HG03520 (cell line): ENCODE data around the gene STX1A.

Source experiments
- ATAC-seq: cut with Tn5 transposase; IDR thresholded peaks from one replicate; pipeline ENCODE4 v1.9.1; 2021; ENCODE audit warnings: mild to moderate bottlenecking, moderate library complexity; ENCODE audit not compliant: unreplicated experiment

The STX1A gene

GRCh38 chr7:73718905-73719805 lies at the start of gene STX1A:
TSS of gene STX1A (minus strand) at chr7:73719669. CDS start at chr7:73719631, 38 bp downstream.
- peak; percentile 63 for ATAC-seq

GRCh38 chr7:73768641-73769480 lies 49.4 kb upstream of the STX1A start:
- ATAC-seq, result no peak

GRCh38 chr7:73766556-73767229 lies 47.2 kb upstream of the STX1A start:
- ATAC-seq, result no peak

GRCh38 chr7:73762659-73762999 lies 43.2 kb upstream of the STX1A start:
- no peak for ATAC-seq

- no peak for ATAC-seq
These were observed 42.6 kb upstream of the STX1A start for GRCh38 chr7:73761854-73762658.

GRCh38 chr7:73758581-73759138 lies 39.2 kb upstream of the STX1A start:
- ATAC-seq, result no peak

- no peak for ATAC-seq
These were observed 30.7 kb upstream of the STX1A start for GRCh38 chr7:73749931-73750776.

- no peak for ATAC-seq
These were observed 26.9 kb upstream of the STX1A start for GRCh38 chr7:73746378-73746777.

GRCh38 chr7:73742753-73743641 lies 23.5 kb upstream of the STX1A start:
- no peak for ATAC-seq

- no peak for ATAC-seq
These were observed 22.9 kb upstream of the STX1A start for GRCh38 chr7:73742338-73742752.

- no peak for ATAC-seq
These were observed 22.1 kb upstream of the STX1A start for GRCh38 chr7:73741600-73741999.

- no peak for ATAC-seq
These were observed 21.3 kb upstream of the STX1A start for GRCh38 chr7:73740771-73741170.

GRCh38 chr7:73740212-73740611 lies 20.7 kb upstream of the STX1A start:
- no peak for ATAC-seq

GRCh38 chr7:73739387-73739767 lies 19.9 kb upstream of the STX1A start:
- peak; percentile 2 for ATAC-seq

GRCh38 chr7:73738612-73739386 lies 19.3 kb upstream of the STX1A start, which contains the start of gene ABHD11:
TSS of gene ABHD11 (minus strand) at chr7:73738802. CDS start at chr7:73738770, 32 bp downstream.
- ATAC-seq, result peak; percentile 86

GRCh38 chr7:73738220-73738611 lies 18.7 kb upstream of the STX1A start:
- no peak for ATAC-seq

GRCh38 chr7:73737491-73738219 lies 18.2 kb upstream of the STX1A start:
- ATAC-seq, result no peak
